ENCODE measurements around the gene NLRP8.
A peak's percentile ranks its signal among the peaks of the same experiment; 100 is the strongest.
"Not testable (repeated sequence)": the region's sequence is repeated elsewhere in the genome, so short reads cannot be mapped to it uniquely, and the experiment has no call there.

DNA sequence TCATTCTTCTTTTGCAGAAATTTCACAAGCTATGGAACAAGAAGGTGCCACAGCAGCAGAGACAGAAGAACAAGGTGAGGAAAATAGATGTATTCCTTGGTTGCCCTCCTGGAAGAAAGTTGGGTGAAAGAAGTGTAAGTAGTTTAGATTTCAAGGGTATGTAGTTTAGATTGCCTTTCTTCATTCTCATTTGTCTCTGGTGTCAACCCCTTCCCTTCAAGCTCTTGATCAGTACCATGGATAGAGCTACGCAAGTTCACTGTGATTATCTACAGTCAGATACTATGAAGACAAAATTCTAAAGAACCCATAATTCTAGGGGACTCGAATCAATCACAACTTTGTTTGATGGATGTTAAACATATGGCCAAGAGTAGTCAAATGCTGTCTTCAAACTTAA is 71.7 kb downstream of the NLRP8 start:
- not testable (repeated sequence) for TF ChIP-seq CTCF (IDR thresholded peaks at IDR 0.05; ENCODE audit: insufficient read depth, low read length); POLR2AphosphoS5 (IDR thresholded peaks at IDR 0.05; ENCODE audit: low read depth)
- TF ChIP-seq, protein P1, sequence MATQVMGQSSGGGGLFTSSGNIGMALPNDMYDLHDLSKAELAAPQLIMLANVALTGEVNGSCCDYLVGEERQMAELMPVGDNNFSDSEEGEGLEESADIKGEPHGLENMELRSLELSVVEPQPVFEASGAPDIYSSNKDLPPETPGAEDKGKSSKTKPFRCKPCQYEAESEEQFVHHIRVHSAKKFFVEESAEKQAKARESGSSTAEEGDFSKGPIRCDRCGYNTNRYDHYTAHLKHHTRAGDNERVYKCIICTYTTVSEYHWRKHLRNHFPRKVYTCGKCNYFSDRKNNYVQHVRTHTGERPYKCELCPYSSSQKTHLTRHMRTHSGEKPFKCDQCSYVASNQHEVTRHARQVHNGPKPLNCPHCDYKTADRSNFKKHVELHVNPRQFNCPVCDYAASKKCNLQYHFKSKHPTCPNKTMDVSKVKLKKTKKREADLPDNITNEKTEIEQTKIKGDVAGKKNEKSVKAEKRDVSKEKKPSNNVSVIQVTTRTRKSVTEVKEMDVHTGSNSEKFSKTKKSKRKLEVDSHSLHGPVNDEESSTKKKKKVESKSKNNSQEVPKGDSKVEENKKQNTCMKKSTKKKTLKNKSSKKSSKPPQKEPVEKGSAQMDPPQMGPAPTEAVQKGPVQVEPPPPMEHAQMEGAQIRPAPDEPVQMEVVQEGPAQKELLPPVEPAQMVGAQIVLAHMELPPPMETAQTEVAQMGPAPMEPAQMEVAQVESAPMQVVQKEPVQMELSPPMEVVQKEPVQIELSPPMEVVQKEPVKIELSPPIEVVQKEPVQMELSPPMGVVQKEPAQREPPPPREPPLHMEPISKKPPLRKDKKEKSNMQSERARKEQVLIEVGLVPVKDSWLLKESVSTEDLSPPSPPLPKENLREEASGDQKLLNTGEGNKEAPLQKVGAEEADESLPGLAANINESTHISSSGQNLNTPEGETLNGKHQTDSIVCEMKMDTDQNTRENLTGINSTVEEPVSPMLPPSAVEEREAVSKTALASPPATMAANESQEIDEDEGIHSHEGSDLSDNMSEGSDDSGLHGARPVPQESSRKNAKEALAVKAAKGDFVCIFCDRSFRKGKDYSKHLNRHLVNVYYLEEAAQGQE (IDR thresholded peaks at IDR 0.05; ENCODE audit: insufficient replicate concordance, low read depth): peak; percentile 78
